Cerebellar nuclear complex (tissue), 1 donor: Measurements from ENCODE around the gene KCNJ3.
A peak's percentile ranks its signal among the peaks of the same experiment; 100 is the strongest.

ENCODE experiments used
- DNase-seq, 2 experiments: peaks; one replicate each; lab custom pipeline; 2025; lab: John Stamatoyannopoulos, UW

KCNJ3 gene

GRCh38 chr2:154698296-154698720 is at the start of gene KCNJ3:
Gene KCNJ3, plus strand, starts transcription at chr2:154698695. Its CDS starts 81 bp downstream, at chr2:154698776.
- DNase-seq = no peak

- DNase-seq = no peak
Observed at GRCh38 chr2:154655499-154655898, 43.0 kb upstream of the KCNJ3 start.

- DNase-seq = no peak
Observed at GRCh38 chr2:154658854-154659253, 39.6 kb upstream of the KCNJ3 start.

- no peak for DNase-seq
Observed at GRCh38 chr2:154664248-154664647, 34.2 kb upstream of the KCNJ3 start.

- DNase-seq = no peak
Observed at GRCh38 chr2:154670083-154670482, 28.4 kb upstream of the KCNJ3 start.

- no peak for DNase-seq
Observed at GRCh38 chr2:154673694-154674093, 24.8 kb upstream of the KCNJ3 start.

- DNase-seq = no peak
Observed at GRCh38 chr2:154677401-154677800, 21.1 kb upstream of the KCNJ3 start.

GRCh38 chr2:154681741-154682140 is 16.8 kb upstream of the KCNJ3 start:
- no peak for DNase-seq

- no peak for DNase-seq
Observed at GRCh38 chr2:154686162-154686561, 12.3 kb upstream of the KCNJ3 start.

- DNase-seq = no peak
Observed at GRCh38 chr2:154688373-154688772, 10.1 kb upstream of the KCNJ3 start.

- no peak for DNase-seq
Observed at GRCh38 chr2:154689158-154689557, 9.3 kb upstream of the KCNJ3 start.

- DNase-seq = no peak
Observed at GRCh38 chr2:154692927-154693326, 5.6 kb upstream of the KCNJ3 start.

- peak in 1 of 2 experiments; percentile 54 for DNase-seq
Observed at GRCh38 chr2:154693741-154694340, 4.7 kb upstream of the KCNJ3 start.

GRCh38 chr2:154694881-154695280 is 3.6 kb upstream of the KCNJ3 start:
- DNase-seq = no peak

GRCh38 chr2:154696369-154696768 is 2.1 kb upstream of the KCNJ3 start:
- DNase-seq = no peak

- no peak for DNase-seq
Observed at GRCh38 chr2:154696810-154697417, 1.6 kb upstream of the KCNJ3 start.

- DNase-seq = peak; percentile 36 to 75
Observed at GRCh38 chr2:154697418-154698252, 860 bp upstream of the KCNJ3 start.

- peak in 1 of 2 experiments; percentile 23 for DNase-seq
Observed at GRCh38 chr2:154698721-154699574, 453 bp downstream of the KCNJ3 start.

- peak; percentile 13 to 21 for DNase-seq
Observed at GRCh38 chr2:154699575-154699930, 1.1 kb downstream of the KCNJ3 start.

GRCh38 chr2:154700136-154700535 is 1.6 kb downstream of the KCNJ3 start:
- no peak for DNase-seq

GRCh38 chr2:154704991-154705390 is 6.5 kb downstream of the KCNJ3 start:
- DNase-seq = no peak

- no peak for DNase-seq
Observed at GRCh38 chr2:154706660-154707059, 8.2 kb downstream of the KCNJ3 start.
